Activated CD8-positive, alpha-beta memory T cell treated with anti-CD3 and anti-CD28 coated beads, Interleukin-2, amount 50 U/mL, for 24 hours (primary cell): ENCODE measurements around the gene SPSB1.
"Not testable (repeated sequence)": the region's sequence is repeated elsewhere in the genome, so short reads cannot be mapped to it uniquely, and the experiment has no call there.

Experiments used
- DNase-seq: peaks from one replicate; pipeline ENCODE4 v3.0.0-alpha.2; 2020; ENCODE audit errors: extremely low read depth

SPSB1 gene

DNA sequence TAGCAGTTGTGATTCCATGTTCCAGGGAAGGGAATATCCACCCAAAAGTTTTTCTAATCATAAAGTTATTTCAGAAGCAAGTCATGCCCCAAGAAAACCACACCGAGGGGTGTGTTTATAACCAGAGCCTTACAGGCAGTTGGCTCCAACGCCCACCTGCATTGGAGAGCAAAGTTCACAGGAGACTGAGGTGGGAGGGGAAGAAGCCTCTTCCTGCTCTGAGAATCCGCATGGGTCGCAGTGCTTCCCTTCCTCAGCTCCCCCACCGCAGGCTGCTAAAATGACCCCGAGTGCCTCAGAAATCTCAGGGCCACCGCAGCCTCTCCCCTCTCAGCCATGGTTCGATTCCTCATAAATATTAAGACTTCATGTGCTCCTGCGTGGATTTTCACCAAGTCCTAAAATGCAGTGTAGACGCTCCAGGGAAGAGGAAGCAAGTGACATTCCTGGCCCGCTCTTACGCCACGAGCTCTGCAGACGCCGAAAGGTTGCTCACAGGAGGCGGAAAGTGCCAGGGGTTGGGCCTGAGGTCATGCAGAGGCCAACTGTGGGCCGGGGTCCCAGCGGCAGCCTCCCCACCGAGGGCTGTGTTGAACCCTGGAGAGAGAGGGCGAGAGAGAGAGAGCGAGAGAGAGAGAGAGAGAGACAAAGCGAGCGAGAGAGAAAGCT, 13.4 kb upstream of the SPSB1 start:
- no peak for DNase-seq

DNA sequence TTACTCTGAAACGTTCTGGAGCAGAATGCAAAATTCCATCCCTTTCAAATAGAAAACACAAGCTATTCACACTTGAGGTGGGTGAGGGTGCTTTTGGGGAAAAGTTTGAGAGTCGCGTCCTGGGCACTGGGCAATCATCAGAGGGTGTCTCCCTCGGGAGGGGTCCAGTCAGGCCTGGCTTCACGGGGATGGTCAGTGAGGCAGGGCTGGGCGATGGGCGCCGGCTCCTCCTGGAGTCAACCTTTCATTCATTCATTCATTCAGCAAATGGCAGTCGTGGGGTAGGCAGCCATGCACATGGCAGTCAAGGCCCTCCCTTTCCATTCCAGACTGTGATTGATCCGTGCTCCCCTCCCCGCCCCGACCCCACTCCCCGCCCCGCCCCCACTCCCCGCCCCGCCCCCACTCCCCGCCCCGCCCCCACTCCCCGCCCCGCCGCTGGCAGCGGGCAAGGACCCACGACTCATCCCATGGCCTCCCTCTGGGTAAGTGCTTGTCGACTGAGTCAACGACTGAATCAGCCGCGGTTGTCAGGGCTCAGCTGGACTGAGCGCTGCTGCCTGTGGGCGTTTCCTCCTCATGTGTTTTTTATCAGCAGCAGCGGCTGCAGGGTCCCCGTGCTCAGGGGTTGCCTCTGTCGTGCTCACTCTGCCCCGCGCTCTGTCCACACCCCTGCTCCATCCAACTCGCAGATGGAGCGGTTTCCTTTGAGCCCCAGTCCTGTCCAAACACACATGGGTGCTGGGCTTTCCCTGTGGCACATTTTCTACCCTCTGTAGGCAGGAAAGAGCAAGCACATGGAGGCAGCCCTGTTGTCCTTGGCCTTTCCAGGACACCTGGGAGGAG, 12.5 kb upstream of the SPSB1 start:
- peak; percentile 36 for DNase-seq

DNA sequence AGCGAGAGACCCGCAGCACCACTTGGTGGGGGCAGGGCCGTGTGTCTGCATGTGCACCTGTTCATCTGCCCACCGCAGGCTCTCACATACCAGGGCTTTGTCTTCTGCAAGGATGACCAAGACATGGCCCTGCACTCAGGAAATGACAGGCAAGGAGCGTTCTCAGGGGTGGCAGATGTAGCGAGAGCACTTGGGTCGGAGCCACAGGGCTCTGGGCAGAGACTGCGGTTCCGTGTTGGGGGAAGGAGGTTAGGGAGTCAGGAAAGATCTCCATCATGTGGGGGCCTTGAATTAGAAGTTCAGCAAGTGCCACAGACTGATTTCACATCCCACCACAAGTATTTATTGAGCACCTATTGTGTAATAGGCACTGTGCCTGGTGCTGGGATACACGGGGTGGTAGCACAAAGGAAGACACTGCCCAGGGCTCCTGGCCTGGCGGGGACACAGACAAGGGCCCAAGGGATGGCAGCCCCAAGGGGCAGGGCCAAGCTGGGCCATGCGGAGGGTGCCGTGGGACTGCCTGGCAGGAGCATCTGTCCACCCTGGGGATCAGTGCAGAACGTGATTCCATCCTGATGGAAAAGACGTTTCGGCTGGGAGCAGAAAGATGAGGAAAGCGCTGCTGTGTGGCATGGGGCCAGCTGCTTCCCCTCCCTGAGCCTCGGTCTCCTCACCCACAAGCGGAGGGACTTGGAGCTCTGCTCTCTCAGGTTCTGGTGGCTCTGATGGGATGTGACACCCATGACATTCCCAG, 11.4 kb upstream of the SPSB1 start:
- no peak for DNase-seq

DNA sequence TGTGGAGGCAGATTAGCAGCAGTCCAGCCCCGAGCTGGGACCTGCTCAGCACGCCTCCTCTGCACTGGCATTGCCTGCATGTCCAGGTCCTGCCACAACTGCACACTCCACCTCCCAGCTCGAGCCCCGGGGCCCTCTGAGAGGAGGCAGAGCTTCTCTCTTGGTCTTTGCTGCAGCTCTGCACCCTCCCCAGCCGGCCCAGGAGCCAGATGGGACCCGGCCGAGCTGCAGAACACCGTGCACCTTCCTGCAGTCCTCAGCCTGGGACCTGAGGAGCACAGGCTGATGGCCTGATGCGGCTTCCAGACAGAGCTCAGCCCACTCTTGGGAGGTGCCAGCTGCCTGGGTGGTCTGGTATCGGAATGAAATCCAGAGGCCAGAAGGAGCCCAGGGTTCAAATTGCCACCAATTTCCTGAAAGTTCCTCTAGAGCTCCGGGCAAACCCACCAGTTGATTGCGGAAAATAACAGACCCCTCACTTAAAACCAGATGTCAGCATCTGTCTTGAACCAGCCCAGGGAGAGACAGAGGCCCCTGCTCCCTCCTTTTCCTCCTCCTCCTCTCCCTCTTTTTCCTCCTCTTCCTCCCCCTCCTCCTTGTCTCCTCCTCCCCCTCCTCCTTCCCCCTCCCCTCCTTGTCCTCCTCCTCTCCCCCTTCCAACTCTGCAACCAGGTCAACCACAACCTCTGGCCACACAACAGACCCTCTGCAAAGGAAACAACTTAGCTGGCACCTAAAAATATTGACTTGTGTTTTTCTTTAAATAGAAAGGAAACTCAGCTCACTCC, 10.6 kb upstream of the SPSB1 start:
- no peak for DNase-seq

DNA sequence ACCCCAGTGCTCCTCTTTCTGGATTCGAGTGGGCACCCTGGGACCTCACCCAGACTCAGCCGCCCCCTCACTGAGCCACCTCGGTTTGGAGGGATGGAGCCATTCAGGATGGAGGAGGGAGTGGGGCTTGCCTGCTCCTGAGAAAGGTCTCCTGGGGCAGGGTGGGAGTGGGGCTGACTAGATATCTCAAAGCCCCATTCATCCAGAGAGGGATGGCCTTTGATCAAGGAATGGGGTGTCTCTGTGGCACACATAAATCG, 10.1 kb upstream of the SPSB1 start:
- DNase-seq = no peak

DNA sequence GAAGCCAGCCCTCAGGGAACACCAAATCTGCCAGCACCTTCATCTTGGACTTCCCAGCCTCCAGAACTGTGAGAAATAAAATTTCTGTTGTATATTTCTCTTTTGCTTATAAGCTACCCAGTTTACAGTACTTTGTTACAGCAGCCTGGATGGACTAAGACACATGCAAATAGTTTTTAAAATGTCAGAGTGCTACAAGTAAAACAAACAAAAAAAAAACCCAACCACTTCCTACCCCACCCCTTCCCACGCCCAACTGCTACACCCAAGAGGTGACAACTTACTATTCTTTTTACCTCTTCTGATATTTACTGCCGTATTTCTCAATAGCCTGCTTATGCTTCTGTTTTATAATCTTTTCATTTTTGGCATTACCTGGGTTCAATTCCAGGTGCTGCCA, 8.6 kb upstream of the SPSB1 start:
- no peak for DNase-seq

DNA sequence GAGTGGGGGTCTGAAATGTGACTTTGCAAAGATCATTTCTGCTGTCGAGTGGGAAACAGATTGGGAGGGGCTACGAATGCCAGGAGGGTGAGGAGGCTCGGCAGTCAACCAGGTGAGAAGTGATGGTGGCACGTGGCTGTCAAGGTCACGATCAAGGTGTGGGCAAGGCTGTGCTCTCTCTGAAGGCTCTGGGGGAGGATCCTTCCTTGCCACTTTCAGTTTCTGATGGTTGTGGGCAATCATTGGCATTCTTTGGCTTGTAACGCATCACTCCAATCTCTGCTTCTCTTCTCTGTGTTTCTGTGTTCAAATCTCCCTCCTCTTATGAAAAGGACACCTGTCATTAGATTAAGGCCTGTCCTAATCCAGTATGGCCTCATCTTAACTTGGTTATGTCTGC, 6.1 kb upstream of the SPSB1 start:
- no peak for DNase-seq

DNA sequence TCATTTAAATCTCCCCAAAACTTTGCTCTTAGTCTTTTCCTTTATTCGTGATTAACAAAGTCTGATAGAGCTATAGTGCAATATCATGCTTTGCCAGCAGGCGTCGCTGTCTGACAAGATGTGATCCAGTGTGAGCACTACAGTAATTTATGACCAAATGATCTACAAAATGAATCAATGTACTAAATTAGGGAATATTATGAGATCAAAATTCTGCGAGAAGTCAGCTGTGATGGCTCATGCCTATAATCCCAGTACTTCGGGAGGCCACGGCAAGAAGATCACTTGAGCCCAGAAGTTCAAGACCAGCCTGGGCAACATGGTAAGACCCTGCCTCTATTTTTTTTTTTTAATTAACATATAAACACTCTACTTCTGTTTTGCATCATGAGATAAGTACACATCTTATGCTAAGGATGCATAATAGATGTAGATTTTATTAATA, 3.6 kb upstream of the SPSB1 start:
- DNase-seq = peak; percentile 82

DNA sequence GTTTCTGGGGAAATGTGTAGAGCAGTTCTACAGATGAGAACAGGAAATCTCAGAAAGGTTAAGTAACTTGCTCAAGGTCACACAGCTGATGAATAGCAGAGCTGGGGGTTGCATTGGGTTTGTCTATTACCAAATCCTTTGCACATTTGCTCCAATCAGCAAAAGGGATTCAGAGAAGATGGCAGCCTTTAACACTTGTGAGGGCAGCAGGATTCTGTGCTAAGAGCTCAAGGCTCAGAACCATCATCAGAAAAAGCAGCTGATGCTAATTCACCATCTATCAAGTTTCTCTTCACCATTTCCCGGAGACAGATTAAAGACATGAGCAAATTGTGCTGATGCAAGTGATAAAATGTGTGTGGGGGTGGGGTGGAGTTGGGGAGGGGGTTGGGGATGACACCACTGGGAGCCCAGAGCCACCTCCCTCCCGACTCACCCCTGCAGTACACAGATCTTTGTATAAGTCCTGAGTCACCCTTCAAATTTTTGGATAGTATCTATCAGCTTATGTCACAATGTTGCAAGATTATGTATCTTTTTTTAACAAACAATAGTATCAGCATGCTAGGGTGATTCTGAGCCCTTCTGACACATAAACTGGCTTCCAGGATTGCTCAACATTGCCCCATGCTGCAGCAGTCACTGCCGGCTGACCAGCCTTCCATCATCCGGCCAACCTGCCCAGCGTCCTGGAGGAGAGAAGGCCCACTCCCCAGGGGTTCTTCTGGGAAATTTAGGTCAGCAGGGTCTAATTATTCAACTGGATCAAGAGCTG, 2.8 kb upstream of the SPSB1 start:
- no peak for DNase-seq

DNA sequence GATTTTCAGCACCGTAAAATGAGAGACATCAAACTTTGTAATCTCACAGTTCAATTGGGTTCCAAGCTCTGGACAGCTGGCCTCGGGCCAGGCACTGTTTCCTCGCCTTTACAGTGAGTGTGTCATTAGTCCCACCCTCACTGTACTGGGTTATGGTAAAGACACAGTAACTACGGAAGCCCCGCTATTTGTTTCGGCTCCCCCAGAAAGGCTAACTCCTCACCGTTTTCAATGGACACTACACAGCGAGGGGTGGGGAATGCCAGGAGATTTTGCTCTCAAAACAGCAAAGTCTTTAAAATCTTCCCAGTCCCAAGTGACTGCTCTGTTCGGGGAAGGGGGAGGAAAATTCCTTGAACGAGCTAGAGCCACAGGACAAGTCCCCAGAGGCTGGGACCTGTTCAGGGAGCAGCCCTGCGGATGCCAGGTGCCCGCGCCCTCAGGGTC, 757 bp upstream of the SPSB1 start:
- no peak for DNase-seq

DNA sequence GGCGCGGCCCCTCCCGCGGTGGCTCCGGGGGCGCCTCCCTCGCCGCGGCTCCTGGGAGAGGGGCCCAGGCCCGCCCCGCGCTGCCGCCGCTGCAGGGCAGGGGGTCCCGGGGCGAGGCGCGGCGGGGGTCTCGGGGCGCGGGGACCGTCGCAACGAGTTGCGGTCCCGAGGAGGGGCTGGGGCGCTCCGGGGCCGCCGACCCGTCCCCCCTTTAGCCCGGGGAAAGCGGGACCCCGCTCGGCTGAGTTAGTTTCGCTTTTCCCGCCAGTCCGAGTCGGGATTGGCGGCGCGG, 493 bp downstream of the SPSB1 start:
- no peak for DNase-seq

DNA sequence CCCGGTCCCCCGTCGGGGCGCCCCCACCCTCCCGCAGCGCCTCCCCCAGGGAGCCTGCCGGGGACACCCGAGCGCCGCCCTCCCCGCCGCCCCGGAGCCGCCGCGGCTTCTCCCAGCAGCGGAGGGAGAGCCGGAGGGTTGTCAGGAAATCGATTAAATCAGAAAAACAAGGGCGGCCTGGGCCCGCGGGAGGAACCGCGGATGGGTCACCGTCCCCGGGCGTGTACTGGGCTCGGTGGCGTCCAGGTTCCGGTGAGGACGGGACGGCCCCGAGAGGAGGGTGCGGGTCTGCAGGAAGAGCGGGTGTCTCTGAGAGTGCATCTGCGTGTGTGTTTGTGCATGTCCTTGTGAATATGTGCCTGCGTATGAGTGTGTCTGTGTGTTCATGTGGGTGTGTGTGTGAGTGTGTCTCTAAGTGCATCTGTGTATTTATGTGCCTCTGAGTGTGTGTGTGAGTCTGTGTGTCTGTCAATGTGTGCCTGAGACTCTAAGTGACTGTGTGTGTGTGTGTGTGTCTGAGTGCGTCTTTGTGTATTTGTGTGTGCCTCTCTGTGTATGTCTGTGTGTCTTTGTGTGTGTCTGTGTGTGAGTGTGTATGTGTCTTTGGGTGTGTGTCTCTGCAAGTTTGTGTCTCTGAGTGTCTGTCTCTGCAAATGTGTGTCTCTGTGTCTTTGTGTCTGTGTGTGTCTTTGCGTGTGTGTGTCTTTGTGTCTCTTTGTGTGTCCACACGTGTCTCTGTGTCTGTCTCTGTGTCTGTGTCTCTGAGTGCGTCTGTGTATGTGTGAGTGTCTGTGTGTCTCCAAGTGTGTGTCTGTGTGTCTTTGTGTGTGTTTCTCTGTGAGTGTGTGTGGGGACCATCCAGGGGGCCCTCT, 1.1 kb downstream of the SPSB1 start:
- no peak for DNase-seq

DNA sequence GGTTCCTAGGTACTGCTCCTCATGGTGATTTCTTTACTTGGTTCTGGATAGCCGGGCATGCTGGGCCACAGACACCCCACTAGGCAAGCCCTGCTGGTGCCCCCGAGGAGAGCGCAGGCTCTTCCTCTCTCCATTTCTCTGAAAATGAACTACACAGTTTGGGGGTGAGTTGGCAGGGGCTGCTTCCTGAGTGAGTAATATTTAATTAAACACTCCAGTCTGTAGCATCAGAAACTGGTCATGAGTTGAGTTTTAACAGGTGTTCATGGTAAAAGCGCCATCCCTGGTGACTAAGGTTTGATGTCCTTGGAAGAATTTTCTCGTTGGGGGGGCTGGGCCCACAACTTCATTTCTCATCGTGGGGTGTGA, 1.7 kb downstream of the SPSB1 start:
- no peak for DNase-seq

DNA sequence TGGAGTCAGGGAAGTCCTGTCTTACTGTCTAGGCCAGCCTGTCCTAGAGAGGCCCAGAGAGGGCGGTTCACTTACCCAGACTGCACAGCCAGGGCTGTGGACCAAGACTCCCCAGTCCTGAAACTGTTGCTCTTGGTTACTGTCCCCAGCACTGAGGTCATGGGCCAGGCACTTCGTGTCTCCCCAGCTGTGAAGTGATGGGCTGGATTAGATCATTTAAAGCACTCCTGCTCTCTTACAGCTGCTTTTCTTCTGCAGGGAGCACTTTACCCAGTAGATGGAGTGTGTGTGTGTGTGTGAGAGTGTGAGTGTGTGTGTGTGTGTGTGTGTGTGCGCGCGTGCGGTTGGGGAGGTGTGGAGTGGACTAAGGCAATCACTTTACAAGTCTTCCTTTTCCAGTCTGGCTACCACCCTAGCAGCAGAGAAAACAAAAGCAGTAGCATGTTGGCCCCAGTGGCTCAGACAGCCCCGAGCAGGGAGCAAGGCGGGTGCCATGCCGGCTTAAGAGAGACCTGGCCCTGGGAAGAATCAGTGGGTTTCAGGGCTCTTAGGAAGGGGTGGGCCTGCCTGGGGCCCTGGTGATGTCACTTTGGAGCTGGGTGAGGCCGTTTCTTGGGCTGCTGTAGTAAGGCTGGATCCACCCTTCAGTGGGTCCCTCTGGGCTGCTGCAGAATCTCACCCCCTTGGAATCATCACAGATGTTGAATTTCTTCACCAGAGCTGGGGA, 2.4 kb downstream of the SPSB1 start:
- DNase-seq = no peak

DNA sequence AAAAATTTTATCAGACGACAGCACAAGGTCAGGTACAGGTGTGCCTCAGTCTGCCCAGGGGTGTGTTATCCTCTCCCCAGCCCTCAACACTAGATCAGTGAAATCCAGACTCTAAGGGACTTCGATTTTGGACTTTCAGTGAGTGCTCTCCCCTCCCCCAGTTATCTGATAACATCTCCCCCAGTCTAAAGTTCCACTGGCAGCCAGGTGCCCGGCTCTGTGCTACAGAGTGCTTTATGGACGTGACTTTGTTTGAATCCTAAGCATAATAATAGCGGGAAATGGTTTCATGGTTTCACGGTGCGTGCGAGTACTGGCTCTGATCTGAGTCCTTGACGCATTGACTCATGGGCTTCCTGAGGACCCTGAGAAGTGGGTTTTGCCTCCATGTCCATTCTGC, 3.2 kb downstream of the SPSB1 start:
- DNase-seq = no peak

DNA sequence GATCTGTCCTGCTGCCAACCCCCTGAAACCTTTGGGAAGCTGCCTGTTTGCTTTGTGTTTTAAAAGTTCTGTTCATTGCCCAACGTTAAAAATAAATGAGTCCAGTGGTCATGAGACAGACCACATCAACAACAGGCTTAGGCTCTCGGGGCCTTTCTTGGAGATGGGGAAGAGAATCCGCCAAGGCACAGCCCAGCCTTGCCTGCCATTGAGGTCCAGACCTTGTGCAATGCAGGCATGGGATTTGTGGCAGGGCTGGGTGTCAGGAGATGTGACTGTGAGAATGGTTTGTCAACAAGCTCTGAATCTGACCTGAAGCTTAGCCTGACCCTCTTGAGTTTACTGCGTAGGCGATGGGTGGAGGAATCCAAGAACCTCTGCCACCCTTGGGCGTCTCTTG, 4.2 kb downstream of the SPSB1 start:
- no peak for DNase-seq

DNA sequence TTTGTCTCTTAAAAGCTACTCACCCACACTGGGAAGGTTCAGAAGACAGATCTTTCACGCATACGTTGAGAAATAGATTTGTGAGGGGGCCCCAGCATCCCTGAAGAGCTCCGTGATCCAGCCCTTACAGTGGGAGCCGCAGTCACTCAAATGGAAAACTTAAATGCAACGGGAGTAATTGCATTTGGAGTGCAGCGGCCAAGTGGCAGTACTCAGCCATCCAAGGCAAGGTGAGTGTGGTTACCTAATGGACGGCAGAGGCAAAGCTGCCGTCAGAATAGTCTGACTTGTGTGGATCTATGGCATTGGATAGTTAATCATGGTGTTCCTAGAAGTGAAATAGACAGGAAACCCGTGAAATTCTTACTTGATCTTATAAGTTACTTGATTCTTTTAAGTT, 5.1 kb downstream of the SPSB1 start:
- no peak for DNase-seq

DNA sequence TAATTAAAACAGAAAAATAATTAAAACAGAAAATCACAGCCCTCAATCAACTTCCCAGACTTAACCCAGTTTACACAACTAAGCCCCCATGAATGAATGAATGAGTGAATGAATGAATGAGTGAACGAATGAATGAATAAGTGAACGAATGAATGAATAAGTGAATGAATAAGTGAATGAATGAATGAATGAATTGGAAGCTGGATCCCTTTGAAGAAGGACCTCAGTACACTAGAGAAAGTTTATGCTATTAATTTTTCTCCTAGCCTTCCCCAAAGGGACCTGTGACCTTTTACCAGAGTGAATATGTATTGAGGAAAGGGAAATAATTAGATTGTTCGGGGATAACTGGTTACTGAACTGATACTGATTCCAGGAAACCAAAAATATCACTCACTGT, 5.6 kb downstream of the SPSB1 start:
- no peak for DNase-seq

DNA sequence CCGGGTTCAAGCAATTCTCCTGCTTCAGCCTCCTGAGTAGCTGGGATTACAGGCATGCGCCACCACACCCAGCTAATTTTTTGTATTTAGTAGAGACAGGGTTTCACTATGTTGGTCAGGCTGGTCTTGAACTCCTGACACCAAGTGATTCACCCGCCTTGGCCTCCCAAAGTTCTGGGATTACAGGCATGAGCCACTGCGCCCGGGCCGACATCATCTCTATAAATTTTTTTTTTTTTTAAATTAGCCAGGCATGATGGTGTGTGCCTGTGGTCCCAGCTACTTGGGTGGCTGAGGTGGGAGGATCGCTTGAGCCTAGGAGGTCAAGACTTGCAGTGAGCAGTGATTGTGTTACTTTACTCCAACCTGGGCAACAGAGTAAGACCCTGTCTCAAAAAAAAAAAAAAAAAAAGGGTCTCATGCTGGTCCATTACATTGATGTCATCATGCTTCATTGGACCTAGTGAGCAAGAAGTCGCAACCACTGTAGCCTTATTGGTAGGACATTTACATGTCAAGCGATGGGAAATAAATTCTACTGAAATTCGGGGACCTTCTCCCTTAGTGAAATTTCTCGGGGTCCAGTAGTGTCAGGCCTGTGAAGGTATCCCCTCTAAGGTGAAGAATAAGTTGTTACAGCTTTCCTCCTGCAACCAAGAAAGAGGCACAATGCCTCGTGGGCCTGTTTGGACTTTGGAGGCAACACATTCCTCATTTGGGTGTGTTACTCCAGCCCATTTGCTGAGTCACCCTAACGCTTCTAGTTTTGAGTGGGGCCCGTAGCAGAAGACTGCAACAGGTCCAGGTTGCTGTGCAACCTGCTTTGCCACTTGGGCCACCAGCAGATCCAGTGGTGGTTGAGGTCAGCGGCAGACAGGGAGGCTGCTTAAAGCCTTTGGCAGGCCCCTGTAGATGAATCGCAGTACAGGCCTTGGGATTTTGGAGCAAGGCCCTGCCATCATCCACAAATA, 7.2 kb downstream of the SPSB1 start:
- not testable (repeated sequence) for DNase-seq
